Right kidney (tissue), 9 donors: ENCODE measurements around the gene OR6Y1.

Experiments
- DNase-seq: peaks from one replicate; pipeline ENCODE4 v3.0.0-alpha.2; 2016
- long read RNA-seq, 8 donors: transcript quantifications; one replicate each; lab custom pipeline, GENCODE V29; 2026

The OR6Y1 gene, protein sequence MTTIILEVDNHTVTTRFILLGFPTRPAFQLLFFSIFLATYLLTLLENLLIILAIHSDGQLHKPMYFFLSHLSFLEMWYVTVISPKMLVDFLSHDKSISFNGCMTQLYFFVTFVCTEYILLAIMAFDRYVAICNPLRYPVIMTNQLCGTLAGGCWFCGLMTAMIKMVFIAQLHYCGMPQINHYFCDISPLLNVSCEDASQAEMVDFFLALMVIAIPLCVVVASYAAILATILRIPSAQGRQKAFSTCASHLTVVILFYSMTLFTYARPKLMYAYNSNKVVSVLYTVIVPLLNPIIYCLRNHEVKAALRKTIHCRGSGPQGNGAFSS
- long read RNA-seq, donor 1: 0 reads
- long read RNA-seq, donor 2: 0 reads
- long read RNA-seq, donor 3: 0 reads
- long read RNA-seq, donor 4: 0 reads
- long read RNA-seq, donor 5: 0 reads
- long read RNA-seq, donor 6: 0 reads
- long read RNA-seq, donor 7: 0 reads
- long read RNA-seq, donor 8: 0 reads

DNA sequence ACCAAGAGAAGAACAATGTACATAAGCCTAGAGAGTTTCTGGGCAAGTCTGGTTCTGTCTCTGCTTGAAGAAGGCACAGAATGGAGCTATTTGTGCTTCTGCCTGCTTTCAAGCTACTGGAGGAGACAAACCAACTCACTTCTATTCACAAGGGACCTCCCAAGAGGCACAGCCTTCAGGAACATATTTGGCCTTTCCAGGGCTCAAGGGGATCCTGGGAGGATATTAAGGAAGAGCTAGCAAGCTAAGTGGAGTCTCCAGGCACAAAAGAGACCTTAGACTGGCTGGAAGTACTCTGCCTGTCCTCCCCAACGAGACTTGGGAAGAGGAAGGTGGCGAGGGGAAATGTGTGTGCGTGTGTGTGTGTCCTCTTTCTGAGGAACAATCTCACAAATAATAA is at the start of gene OR6Y1:
Gene OR6Y1, minus strand, starts transcription at position 54 of the 400 bp plus-strand sequence. CDS start 6,300 bp downstream, outside the sequence.
- no peak for DNase-seq

DNA sequence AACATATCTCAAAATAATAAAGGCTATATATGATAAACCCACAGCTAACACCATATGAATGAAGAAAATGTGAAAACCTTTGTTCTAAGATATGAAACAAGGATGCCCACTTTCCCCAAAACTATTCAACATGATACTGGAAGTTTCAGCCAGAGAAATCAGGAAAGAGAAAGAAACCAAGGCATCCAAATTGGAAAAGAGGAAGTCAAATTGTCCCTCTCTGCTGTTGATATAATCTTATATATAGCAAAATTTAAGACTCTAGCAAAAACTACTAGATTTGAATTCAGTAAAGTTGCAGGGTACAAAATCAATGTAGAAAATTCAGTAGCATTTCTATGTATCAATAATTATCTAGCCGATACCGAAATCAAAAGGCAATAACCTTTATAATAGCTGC is 46.5 kb upstream of the OR6Y1 start:
- DNase-seq: no peak

DNA sequence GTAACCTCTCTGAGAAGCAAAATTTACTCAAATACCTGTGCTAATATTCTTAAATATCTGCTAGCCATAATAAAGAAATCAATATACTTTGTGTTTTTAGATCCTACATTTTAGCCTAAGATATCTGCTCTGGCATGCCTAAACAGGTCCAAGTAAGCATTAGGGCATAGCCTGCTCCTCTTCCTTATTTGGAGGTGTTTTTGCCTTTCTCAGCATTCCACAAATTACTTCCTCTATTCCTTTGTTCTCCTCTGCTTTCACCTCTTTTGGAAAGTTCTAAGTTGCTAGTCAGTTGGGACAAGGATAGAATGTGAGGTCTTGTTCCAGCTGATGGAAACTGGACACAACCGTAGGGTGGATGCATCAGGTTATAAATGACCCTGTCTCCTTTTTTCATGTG is 32.7 kb upstream of the OR6Y1 start:
- DNase-seq: no peak

DNA sequence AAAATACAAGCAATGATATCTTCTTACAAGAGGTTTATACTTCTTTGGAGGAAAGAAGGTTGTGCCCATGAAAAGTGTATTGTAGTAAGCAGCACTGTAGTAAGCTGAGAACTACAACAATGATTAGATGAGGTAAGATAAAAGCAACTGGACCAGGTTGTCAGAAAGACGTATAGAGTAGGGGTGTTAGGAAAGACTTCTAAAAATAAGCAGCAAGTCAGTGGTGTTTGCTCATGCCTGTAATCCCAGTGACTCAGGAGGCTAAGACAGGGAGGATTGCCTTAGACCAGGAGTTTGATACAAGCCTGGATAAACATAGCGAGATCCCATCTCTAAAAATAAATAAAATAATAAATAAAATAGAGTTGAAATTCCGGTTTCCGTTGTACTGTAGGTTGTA is 29.8 kb upstream of the OR6Y1 start:
- DNase-seq: no peak

DNA sequence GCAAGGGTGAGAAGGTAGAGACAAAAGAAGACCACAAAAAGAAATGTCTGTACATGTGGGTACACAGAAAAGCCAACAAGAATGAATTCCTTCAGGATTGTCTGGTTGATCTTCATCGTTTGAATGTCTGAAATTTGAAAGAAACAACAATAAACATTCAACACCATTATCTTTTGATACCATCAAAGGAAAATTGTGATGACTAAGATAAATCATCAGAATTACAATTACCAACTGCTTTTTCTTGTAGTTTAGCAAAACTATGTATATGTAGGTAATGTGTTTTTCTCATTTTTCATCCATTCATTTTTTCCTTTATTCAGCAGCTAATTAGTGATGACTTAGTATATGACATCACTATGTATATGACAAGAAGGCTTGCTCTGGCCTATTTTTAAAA is 25.5 kb upstream of the OR6Y1 start, which contains the start of gene OR10X1:
Gene OR10X1, minus strand, starts transcription at position 167 of the 400 bp plus-strand sequence. Its CDS starts 0 bp downstream, at position 167.
- DNase-seq: no peak

DNA sequence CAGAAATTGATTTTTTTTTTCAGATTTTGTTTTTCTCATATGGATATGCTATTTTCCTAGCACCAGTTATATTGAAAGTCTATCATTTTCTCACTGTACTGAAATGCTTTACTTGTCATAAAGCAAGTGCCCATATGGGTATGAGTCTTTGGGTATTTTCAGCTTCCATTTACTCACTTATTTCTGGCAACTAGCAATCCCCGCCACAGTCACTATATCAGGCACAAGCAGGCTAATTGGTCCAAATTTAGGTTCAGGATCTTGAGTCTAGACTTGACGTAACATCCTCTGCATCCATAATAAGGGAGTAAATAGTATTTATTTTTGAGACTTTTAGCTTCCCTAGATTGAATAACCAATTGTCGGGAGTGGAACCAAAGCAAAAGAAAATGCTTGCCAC is 23.4 kb upstream of the OR6Y1 start:
- no peak for DNase-seq

DNA sequence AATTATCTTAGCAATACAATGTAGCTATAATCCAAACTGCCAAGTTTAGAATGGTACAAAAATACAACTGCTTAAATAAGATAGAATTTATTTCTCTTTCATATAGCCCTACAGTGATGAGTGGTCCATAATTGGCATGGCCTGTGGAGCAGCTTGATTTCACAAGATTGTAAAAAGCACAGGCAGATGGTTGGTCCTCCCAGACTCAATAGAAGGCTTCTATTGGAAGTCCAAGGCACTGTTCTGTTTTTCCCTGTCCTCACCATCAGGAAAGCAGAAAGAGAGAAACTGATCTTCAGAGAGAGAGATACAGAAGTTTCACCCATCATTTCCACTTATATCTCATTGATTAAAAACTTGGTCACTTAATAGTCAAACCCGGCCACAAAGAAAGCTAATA is 18.0 kb upstream of the OR6Y1 start:
- DNase-seq: no peak

DNA sequence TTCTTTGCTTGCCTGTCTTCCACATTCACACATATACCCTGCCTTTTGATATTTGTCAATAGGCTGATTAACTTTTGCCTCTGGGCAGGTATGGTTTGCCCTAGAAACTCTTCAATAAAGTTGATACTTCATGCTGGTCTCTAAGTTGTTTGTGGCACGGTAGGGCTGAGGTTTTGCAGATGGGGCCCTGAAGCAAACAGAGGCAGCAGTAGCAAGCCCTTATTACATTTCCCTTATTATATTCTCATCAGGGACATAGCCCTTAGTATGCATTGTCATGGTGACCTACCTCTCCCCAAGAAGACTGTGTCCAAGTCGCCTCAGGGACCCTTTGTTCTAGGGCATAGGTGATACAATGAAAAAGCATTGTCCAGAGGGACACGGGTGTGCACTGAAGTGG is 16.3 kb upstream of the OR6Y1 start, which contains the start of gene OR6P1:
Gene OR6P1, minus strand, starts transcription at position 101 of the 400 bp plus-strand sequence. CDS start 6,976 bp downstream, outside the sequence.
- no peak for DNase-seq

DNA sequence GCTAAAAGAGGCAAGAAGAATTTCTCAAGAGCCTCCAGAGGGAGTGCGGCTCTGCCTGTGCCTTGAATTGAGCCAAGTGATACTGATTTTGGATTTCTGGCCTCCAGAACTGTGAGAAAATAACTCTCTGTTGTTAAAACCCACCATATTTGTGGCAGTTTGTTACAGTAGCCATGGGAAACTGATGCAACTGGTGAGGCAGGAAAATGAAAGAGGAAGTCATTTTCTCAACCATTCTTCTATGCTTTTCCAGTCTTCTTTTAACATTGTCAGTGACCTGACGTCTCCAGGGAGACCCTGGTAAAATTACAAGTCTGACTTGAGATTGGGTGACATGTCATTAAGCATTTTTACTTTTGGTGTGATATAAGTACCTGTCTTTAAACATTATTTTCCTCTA is 10.4 kb upstream of the OR6Y1 start:
- no peak for DNase-seq

DNA sequence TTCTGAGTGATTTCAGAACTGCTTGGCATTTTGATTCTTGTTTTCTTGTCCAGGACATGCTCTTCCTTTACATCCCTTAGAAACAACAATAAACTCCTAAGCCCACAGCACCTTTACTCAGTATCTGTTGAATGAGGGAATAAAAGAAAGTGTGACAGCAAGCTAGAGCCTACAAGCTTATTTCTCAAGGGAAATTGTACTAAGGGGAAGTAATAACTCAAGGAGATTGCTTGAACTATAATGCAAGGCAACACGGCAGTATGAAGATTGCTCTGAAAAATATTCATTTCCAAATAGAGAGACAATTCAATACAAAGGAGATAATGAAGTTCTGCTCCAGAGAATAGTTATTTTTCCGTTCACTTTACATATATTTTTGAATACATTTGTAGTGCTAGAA is 9.6 kb upstream of the OR6Y1 start:
- no peak for DNase-seq

DNA sequence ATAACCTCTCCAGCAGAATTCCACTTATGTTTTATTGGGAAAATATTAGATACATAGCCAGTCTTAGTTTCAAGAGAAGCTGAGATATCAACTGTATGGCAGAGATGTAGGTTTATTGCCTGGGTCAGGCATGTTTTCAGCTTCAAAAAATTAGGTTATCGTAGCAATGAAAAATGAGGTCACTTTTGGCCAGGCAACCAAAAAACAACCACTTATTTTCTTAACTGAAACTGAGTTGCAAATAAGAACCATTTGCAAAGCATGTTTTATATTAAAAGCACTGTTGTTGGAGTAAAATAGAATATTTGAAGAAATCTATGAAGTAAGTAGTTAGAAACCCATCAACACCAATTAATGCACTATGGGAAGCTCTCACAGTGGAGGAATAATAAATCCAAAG is 5.5 kb upstream of the OR6Y1 start:
- DNase-seq: no peak

DNA sequence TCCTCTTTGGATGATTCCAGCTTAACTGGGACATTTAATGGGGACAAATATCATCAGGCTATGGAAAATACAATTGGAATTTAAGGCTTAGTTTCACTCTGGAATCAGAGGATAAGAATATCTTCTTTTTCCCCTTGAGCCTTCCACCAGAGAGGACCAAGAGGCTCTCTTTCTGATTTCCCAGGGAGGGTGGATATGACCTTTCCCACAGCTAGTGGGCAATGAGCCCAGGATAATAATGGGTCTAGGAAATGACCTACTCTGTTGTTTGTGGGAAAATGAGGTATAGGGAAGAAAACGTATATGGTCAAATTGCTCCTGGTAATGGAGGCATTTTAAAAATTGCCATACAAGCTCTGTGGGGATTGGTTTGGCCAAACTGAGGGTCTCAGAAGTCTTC is 1.9 kb downstream of the OR6Y1 start:
- DNase-seq: no peak

DNA sequence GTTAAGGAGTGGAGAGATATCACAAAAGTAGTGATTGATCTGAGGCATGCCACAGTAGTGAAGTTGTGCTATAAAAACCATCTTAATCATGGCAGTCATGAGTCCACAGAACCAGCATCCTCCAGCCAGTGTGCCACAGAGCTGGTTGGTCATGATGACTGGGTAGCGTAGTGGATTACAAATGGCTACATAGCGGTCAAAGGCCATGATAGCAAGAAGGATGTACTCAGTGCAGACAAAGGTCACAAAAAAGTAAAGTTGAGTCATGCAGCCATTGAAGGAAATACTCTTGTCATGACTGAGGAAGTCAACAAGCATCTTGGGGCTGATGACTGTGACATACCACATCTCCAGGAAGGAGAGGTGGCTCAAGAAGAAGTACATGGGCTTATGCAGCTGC is 6.7 kb downstream of the OR6Y1 start:
- DNase-seq: no peak

DNA sequence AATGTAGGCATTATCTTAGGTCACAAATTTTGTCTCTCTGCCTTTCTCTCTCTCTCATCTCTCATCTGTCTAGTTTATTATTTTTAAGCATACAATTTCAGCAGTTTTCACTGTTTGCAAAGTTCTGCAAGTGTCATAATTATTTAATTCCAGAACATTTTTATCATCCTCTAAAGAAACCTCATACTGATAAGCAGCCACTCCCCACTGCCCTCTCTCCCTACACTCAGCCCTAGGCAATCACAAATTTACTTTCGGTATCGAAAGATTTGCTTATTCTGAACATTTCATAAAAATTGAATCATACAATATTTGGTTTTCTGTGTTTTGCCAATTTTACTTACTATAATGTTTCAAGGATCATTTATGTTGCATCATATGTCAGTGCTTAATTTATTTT is 16.6 kb downstream of the OR6Y1 start:
- no peak for DNase-seq

DNA sequence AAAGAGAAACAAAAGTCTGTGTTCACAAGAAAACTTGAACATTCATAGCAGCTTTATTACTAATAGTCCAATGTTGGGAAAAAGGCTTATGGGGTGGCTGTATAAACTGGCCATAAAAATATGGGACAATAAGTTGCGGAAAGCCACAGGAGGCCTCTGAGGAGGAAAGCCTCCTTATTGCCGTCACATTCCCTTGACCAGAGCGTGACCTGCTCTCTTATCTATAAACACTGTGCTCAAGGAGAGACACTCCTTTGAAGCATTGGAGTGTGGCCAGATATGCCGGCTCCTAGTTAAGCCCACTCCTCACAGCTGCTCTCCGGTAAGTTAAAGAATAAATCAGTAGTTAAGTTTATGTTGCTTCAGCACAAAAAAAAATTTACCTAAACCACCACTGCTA is 19.7 kb downstream of the OR6Y1 start:
- DNase-seq: no peak

DNA sequence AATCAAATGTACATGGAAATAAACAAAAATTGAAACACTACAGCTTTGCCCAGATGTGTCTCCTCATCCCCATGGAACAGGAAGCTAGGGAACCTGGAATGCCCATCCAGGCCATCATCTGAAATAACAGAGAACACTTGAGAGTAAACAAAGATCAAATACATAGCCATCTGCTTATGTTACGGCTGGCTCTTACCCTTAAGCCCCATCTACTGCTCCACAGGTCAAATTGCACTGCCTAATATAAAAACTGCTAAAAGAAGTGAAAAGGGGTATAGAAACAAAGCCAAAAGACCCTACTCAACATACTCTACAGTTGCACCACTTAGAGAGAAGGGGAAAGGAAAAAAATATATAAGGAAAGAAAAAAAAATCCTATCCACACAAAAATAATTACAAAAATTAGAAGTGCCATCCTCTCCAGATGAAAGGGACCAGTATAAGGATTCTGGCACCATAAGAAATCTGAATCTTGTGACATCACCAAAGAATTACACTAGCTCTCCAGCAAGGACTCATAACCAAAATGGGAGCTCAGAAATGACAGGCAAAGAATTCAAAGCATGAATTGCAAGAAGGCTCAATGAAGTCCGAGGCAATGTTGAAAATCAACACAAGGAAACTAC is 26.9 kb downstream of the OR6Y1 start:
- no peak for DNase-seq

DNA sequence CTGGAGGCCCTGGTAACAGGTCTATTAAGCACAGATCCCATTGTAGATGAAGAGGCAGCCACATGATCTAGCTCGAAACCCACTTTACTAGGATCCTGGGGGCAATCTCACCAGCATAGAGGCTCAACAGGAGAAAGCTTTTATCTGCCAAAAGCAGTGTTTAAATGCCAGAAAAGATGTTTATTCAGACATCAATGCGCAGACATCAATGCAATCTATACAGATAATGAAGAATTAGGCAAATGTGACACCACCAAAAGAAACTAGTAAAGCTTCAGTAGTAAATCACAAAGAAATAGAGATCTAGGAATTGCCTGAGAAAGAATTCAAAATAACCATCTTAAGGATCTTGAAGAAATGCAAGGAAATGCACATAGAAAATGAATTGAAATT is 32.5 kb downstream of the OR6Y1 start:
- no peak for DNase-seq

DNA sequence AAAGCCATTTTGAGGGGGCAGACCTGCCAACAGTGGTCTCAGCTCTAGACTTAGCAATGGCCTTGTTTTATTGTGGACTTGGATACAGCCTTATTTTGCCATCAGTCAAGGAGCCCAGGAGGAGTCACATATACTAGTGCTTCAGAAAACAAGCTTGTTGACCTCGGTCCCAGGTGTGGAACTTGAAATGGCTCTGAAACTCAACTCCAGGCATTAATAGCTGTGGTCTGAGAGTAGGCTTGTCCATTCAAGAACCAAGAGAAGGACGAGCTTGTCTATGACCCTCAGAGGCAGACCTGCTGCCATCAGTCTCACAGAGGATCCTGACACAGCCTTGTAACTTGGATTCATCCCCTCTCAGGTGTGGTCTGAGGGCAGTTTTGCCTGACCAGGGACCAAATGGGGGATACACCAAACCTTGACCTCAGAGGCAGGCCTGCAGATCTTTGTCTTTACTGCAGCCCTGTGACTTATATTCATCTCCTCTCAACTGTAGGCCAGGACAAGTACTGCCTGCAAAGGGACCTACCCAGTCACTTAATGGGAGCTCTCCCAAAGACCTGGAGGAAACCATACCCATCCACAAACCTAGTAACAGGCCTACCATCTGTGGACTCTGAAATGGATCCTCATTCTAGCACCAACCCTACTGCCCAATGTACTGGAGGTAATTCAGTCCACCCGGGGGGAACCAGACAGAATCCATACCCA is 33.1 kb downstream of the OR6Y1 start:
- DNase-seq: no peak

DNA sequence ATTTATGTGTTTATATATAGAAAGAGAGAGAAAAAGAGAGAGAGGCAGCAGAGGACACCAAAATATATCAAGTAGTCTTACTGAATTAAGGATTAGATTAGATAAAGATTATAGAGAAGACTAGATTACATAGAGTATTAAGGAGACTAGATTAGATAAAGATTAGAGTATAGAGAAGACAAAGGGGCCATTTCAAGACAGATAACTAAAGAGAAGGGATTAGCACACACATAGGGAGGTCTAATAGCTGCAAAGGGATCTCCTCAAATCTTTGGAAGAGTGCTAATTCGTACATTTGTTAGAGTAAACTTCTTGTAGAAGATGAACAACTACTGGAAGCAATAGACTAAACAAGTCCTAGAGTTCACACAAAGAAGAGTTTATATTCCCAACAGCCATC is 34.2 kb downstream of the OR6Y1 start:
- no peak for DNase-seq

DNA sequence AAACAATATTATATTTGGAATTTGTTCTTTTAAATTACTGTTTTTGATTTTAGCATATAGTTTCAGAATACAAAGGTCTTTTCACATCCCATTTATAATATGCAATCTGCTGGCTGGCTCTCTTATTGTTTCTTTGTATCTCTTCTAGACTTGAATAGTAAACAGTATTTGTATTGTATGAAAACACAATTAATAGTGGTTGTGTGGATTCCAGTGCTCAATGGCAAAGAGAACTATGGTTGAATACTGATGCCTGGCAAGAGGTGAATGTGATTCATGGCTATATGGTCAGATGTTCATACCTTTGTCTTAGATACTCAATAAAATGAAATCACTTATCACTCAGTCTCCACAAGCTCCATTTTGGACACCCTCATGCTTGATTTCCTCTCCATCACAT is 37.2 kb downstream of the OR6Y1 start:
- no peak for DNase-seq

DNA sequence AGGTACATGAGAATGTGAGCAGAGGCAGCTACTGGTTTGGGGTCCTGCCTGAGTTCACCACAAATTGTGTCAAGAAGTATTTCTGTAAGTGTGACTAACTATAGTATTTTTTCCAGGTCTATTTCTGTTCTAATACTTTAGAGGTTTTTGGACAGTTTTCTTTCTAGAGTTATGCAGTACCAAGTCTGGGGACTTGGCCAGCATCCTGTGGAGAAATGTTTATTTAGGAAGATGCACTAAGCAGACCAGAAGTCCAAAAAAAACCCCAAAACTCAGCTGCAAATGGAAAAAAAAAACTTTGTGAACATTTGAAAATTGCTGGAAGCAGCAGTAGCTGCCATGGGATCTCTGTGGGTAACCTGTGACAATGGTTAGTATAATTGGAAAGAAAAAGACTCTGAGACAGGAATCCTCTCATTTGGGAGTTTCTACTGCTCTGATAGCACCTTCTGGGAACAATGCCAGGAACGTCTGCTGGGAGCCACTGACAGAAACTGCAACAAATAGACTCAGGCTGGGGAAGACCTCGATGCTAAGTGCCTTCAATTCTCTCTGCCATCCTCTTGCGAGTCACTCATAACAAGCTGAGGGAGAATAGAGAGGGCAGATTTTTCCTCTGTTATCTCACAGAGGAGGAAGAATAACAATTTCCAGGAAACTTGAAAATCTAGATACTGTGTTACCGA is 44.6 kb downstream of the OR6Y1 start:
- DNase-seq: no peak

DNA sequence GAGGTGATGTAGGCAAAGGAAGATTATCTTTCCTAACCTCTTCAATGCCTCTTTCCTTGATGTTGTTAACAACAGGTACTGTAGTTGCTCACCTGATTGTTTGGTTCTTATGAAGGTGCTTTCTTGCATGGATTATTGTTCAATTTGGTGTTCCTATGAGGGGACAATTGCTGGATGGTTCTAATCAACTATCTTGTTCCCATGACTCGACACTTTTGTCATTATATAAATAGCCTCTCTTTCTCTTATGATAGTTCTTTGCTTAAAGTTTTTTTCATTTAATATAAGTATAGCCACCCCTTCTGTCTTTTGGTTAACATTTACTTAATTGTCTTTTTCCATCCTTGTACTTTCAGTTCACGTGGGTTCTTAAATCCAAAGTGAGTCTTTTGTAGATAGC is 46.7 kb downstream of the OR6Y1 start:
- no peak for DNase-seq
